ENCODE measurements around the gene DLST. TPM values are rescaled to one million over a fixed set of nuclear protein-coding genes. Genes with fewer than 3 reads are reported as not detected.

Gene DLST
- total RNA-seq, 2 experiments from 2014 or later = 110 to 113 TPM

- ChIA-PET POLR2A (no interaction called here), CTCF (interaction anchor here (0.7 to 6.3 kb wide), 13 partner anchors 8 to 357 kb away, joined by 3 to 74 read pairs (median 4); partner anchors contain the start of gene PGF)
- intact Hi-C loops (cut with micrococcal nuclease) = loop anchor here (2.0 to 5.0 kb wide), 2 partner anchors 141 to 355 kb away; no protein-coding TSS in a partner anchor
- H3K27ac Mint-ChIP-seq = no peak overlapping the region
- H3K36me3 Mint-ChIP-seq (ENCODE audit: low read depth) = no peaks in the 10 kb centered on the region
- ATAC-seq (no peak), DNase-seq (no peak)
- H3K4me1 Mint-ChIP-seq (ENCODE audit: low read depth) = peaks cover 4% of the 10 kb centered on the region
- H3K9me3 Mint-ChIP-seq = no peaks in the 10 kb centered on the region
- peaks cover 1% of the 10 kb centered on the region for H3K27me3 Mint-ChIP-seq
- no peak for TF ChIP-seq CTCF (IDR thresholded peaks at IDR 0.05)
- H3K4me3 Mint-ChIP-seq = no peak overlapping the region
Measured at GRCh38 chr14:74947353-74948227, 65.9 kb downstream of the DLST start.

- ChIA-PET CTCF (interaction anchor here (1.0 to 6.3 kb wide), 8 partner anchors 10 to 184 kb away, joined by 3 to 74 read pairs (median 4); no protein-coding TSS in a partner anchor), POLR2A (no interaction called here)
- Mint-ChIP-seq H3K27me3 (peaks cover 3% of the 10 kb centered on the region), H3K9me3 (no peaks in the 10 kb centered on the region), H3K36me3 (ENCODE audit: low read depth) (no peaks in the 10 kb centered on the region), H3K4me3 (no peak overlapping the region), H3K4me1 (ENCODE audit: low read depth) (peaks cover 3% of the 10 kb centered on the region), H3K27ac (no peak overlapping the region)
- intact Hi-C loops (cut with micrococcal nuclease) = loop anchor here (2.0 to 5.0 kb wide), 2 partner anchors 140 to 354 kb away; no protein-coding TSS in a partner anchor
- ATAC-seq = no peak
- TF ChIP-seq CTCF (IDR thresholded peaks at IDR 0.05) = no peak
- no peak for DNase-seq
Measured at GRCh38 chr14:74948228-74949175, 66.8 kb downstream of the DLST start.

GRCh38 chr14:74949191-74949601 is 67.5 kb downstream of the DLST start:
- no peak for ATAC-seq
- no peak overlapping the region for H3K27ac Mint-ChIP-seq
- no peak for TF ChIP-seq CTCF (IDR thresholded peaks at IDR 0.05)
- no peak overlapping the region for H3K4me3 Mint-ChIP-seq
- ChIA-PET POLR2A (no interaction called here), CTCF (interaction anchor here (1.0 to 6.3 kb wide), 2 partner anchors 74 to 139 kb away, joined by 3 to 74 read pairs; no protein-coding TSS in a partner anchor)
- peaks cover 4% of the 10 kb centered on the region for H3K27me3 Mint-ChIP-seq
- DNase-seq = no peak
- intact Hi-C loops (cut with micrococcal nuclease) = loop anchor here (2.0 to 5.0 kb wide), 2 partner anchors 140 to 353 kb away; no protein-coding TSS in a partner anchor
- no peaks in the 10 kb centered on the region for H3K36me3 Mint-ChIP-seq (ENCODE audit: low read depth)
- no peaks in the 10 kb centered on the region for H3K9me3 Mint-ChIP-seq
- H3K4me1 Mint-ChIP-seq (ENCODE audit: low read depth) = peaks cover 3% of the 10 kb centered on the region

GRCh38 chr14:74949859-74950573 is 68.3 kb downstream of the DLST start:
- intact Hi-C loops (cut with micrococcal nuclease) = loop anchor here (2.0 to 5.0 kb wide), 2 partner anchors 139 to 352 kb away; no protein-coding TSS in a partner anchor
- TF ChIP-seq CTCF (IDR thresholded peaks at IDR 0.05) = no peak
- Mint-ChIP-seq H3K4me1 (ENCODE audit: low read depth) (peaks cover 3% of the 10 kb centered on the region), H3K36me3 (ENCODE audit: low read depth) (no peaks in the 10 kb centered on the region), H3K27me3 (peaks cover 4% of the 10 kb centered on the region), H3K9me3 (no peaks in the 10 kb centered on the region), H3K27ac (no peak overlapping the region), H3K4me3 (no peak overlapping the region)
- POLR2A ChIA-PET = no interaction called here
- ATAC-seq = no peak
- no peak for DNase-seq
- CTCF ChIA-PET = interaction anchor here (1.0 to 6.3 kb wide), 2 partner anchors 73 to 139 kb away, joined by 3 to 74 read pairs; no protein-coding TSS in a partner anchor
